ENCODE results near the gene BANP.
"Not testable (repeated sequence)": the region's sequence is repeated elsewhere in the genome, so short reads cannot be mapped to it uniquely, and the experiment has no call there.

Gene BANP

DNA sequence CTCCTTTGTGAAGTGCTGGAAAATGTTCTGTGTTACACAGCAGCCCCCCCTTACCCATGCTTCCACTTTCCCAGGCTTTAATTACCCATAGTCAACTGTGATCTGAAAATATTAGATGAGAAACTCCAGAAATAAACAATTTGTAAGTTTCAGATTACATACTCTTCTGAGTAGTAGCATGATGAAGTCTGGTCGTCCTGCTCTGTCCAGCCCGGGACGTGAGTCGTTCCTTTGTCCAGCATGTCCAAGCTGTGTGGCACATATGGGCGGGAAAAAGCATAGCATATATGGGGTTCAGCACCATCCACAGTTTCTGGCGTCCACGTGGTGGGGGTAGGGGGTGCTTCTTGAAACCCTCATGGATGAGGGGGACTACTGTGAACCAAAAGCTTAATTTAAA is 83.5 kb downstream of the BANP start:
- no peak for FAIRE-seq

DNA sequence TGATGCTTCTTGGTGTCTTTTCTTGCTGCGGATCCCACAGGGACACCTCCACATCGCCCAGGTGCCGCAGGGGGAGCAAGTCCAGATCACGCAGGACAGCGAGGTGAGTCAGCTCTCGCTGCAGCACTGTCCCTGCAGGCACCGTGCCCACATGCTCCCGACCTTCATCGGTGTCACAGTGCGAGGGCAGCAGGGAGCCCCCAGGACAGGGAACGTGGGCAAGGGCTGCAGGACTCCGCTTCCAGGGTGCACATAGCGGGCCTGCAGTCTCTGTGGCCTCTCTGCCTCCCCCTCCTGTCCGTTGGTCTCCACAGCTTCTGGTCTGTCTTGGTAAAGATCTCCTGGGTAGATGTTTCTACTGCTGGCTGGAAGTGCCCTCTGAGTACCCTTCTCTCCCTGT is 84.1 kb downstream of the BANP start:
- FAIRE-seq = no peak

DNA sequence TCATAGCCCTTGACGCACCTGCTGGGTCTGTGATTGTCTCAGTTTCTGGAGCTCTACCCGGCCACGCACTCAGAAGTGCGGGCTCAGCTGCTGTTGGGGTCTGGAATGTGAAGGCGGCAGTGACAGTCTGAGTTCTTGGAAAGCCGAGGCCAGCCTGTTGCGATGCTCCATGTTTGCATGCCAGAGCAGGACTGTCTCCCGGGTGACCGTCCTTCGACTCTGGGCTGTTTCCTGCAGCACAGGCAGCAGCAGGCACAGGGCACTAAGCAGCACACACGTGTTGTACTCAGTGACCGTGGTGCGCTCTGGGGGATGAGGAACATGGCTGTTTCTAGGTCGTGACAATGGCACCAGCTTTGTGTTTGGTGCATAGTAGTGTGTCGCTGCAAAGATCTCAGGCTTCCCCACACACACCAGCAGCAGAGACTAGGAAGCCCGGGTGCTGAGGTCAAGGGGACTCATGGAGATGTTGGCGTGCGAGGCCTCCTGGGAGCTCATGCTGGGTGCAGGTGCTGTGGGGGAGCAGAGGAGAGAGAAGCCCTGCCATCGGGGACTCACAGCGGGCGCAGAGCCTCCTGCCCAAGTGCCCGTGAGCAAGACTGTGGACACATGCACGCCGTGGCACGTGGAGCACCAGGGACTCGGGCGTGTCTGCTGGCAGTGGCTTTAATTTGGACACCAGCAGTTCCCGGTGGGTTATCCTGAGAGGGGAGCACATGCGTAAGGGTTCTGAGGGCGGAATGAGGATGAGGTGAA is 84.8 kb downstream of the BANP start:
- not testable (repeated sequence) for FAIRE-seq

DNA sequence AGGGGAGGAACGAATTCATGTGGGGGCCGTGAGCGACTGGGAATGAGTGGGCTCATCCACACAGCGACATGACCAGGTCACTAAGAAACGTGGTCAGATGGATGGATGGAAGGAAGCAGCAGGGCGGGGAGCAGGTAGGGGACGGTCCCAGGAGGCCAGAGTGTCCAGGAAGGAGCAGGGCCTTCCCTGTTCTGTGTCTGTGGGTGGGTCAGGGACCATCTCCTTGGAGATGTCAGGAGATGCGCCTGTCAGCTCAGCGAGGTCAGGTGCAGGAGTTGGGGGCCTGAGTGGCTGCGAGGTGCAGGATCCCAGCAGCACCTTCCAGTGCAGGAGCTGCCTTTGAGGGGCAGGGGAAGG is 85.4 kb downstream of the BANP start:
- not testable (repeated sequence) for FAIRE-seq

DNA sequence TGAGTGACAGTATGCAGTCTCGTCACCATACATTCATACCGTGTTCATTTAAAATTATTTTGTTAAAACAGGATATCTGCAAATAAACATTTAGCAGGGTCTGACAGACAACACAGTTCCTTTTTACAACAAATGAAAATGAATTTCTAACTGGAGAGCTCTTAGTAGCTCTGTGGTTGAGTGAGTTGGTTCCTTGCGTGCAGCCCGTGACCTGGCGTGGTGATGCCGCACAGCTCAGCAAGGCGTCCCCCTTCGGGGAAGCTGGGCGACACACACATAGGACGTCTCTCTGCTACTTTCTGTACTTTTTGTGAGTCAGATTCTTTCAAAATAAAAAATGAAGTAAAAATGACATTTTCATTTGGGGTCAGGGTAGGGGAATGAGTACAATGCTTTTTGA is 86.1 kb downstream of the BANP start:
- not testable (repeated sequence) for FAIRE-seq

DNA sequence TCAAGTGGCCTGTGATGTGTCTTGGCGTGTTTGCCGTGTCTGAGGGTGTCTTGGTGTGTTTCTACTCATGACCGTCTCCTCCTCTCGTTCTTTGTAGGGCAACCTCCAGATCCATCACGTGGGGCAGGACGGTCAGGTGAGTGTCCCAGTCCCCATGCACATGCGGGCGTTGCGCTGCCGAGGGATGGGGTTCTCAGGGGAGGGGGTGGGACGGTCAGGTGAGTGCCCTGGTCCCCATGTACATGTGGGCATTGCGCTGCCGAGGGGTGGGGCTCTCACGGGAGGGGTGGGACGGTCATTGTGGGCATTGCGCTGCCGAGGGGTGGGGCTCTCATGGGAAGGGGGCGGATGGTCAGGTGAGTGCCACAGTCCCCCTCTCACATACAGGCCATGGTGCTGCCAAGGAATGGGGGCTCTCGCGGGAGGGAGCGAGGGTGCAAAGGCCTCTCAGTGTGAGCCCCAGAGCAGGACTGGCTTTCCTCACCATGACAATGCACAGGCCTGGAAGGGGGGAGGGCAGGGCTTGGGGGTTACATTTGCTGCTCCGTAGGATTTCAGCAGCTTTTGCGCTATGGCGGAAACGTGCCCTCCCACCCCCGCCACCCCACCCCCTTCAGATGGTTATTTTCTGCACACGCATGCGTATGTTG is 86.8 kb downstream of the BANP start:
- not testable (repeated sequence) for FAIRE-seq

DNA sequence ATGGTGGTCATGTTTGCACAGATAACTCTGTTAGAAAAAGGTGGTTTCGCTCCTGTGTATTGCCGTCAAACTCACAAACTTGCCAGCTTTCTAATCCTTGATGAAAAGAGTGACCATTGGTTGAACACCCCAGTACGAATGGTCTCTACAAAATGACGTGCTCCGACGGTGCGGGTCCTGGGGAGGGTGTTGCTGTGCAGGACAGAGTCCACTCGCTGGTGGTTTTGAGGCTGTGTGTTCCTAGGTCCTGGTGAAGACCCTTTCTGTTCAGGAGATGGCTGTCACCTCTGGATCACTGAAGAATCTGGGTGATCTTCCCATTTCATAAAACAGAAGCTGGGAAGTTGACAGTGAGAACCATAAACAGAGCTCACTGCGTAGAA is 87.3 kb downstream of the BANP start:
- not testable (repeated sequence) for FAIRE-seq

DNA sequence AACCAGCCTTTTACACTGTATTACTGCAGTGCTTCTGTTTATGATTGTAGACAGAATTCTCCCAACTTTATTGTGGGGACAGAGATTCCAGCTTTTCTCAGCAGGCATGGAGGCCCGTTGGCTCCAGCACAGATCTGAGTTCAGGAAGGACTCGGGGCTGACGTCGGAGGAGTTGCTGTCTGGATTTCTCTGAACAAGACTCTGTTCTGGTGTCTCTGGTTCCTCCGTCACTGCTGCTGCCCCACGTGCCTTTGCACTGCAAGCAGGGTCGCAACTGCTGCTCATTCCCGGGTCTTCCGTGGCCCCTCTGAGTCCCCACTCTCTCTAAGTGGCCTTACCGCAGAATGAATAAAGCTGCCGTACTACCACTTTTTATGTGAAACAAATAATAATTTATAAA is 88.4 kb downstream of the BANP start:
- no peak for FAIRE-seq

DNA sequence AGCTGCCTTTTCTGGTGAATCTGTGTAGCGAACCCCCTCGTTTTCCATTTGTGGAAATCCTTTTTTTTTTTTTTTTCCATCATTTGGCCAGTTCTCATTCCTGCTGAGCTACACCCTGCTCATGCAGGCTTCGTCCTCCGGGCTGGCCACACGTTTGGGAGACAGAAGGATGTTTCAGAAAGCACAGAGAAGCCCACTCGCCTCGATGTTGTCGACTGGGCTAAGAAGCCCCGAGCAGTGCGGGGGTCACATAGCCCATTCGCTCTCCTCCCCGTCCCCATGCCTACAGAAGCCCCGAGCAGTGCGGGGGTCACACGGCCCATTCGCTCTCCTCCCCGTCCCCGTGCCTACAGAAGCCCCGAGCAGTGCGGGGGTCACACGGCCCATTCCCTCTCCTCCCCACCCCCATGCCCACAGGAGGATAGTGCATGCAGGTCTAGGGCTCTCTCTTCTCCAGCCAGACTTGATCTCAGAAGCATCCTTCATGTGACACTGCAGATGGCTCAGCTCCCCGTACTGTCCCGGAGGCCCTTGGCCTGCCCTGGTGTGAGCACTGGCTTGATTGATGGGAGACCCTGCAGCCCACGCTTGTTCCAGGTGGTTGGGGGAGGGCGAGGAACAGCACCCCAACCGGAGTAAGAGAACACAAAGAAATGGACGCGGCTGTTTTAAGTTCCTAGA is 89.1 kb downstream of the BANP start:
- FAIRE-seq = not testable (repeated sequence)

DNA sequence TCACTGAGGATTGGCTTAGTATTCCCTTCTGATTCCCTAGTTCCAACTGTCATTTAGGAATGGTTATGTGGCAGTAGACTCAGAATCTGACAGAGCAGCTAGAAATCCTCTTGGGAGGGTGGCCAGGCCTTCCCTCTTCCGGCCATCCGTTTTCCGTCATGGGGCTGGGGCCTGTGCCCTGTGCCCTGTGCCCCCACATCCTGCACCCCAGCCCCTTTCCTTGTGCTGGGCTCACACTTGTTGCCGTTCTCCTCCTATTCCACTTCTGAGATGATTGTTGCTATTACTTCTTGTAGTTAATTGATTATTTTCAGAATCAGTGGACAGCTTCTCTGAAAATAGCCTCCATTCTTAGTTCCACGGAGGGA is 89.6 kb downstream of the BANP start:
- FAIRE-seq = not testable (repeated sequence)

DNA sequence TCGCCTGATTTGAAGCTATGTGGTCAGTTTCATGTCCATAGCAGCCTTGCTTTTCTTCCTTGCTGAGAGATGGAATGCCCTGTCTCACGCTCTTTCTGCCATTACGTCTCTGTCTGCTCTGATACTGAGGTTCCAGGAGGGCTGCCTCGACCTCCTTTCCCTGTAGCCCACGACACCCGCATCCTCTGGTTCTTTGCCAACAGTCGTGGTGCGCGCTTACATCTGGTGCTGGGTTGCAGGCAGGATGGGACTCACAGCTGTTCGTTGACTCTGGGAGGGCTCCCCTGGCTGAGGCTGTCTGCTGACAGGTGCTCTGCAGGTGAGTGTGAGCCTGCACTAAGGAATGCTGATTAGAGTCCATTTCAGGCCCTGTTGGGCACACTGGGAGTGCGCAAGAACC is 90.3 kb downstream of the BANP start:
- not testable (repeated sequence) for FAIRE-seq

DNA sequence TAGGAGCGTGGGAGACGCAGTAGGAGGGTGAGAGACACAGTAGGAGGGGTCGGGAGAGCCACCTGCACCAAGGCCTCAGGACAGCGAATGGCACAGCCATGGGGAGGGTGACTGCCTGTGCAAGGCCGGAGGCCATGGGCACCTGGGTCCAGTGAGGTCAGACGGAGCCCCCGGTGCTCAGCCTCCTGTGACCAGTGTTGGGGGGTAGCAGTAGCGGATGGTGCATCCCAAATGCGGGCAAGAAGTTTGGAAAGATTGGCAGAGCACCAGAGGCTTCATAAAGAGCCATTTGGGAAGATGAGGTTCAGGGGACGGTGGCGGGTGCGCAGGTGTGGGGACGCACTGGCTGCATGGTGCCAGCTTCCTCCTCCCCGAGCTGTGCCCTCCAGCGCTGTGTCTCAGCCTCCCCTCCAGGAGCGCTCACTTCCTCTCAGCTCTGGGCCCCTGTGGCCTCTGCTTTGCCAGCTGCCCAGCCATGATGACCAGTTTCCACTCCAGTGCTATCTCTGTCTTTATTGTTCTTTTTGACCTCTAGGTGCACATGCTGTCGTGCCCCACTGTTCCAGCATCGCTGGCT is 90.8 kb downstream of the BANP start:
- not testable (repeated sequence) for FAIRE-seq

DNA sequence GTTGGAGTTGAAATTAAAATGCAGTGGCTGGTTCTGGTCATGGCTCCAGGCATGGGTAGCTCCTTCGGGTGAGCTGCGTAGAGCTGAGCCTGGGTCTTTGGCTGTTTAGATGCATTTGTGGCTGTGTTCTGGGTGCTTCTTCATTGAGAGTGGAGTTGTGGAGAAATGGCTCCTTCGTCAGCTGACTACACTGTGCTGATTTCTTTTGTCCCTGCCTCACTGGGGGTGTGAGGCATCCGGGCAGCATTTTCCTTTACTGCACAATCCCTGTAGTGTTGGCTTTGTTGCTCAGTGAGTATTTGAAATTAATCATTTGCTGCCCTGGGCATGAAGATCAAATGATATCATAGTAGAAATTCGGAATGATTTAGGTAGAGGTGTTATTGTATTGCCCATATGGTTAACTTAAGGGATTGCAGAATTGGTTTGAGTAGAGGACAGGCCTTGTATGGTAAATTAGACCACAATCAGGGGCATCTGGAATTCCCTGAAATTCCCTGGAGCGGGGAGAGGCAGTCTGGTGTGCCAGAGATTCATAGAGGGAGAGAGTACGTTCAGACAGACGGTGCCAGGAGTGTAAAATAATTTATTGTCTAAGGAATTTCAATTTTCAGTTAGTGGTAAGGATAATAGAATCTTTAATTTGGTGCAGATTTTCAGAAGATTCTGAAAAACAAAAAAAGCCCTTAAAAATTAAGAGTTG is 92.1 kb downstream of the BANP start:
- not testable (repeated sequence) for FAIRE-seq

DNA sequence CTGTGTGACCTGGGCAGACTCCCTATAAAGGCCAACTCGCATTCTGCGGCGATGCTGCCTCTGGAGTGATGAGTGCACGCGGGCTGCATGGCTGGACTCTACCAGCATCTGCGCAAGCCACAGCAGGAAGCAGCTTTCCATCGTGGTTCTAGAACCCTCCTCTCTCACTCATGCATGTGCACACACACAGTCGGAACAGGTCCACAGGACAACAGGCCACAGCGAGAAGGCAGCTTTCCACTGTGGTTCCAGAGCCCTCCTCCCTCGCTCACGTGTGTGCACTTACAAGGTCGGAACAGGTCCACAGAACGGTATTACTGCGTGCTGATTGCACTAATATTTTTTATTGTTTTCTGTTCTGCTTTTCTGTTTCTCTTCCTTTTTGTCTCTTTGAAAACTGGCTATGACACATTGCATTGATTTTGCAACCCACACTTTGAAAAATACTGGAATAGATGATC is 92.9 kb downstream of the BANP start:
- FAIRE-seq = not testable (repeated sequence)

DNA sequence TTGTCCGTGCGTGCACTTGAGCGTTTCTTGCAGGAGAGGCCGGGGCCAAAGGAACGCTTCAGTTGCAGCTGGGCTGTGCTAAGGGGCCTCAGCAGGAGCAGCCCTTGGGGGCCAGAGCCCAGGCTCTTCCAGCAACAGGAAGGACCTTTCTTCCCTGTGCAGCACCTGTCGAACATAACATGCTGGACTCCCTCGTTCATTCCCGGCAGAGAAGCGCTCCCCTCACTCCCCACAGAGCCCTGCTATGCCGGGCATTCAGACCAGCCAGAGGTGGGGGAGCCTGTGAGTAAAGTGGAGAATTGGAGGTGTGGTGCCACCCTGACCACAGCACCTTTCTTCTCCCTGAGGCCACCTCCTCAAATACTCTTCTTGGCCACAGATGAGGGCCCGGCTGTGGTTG is 94.1 kb downstream of the BANP start:
- FAIRE-seq = not testable (repeated sequence)

DNA sequence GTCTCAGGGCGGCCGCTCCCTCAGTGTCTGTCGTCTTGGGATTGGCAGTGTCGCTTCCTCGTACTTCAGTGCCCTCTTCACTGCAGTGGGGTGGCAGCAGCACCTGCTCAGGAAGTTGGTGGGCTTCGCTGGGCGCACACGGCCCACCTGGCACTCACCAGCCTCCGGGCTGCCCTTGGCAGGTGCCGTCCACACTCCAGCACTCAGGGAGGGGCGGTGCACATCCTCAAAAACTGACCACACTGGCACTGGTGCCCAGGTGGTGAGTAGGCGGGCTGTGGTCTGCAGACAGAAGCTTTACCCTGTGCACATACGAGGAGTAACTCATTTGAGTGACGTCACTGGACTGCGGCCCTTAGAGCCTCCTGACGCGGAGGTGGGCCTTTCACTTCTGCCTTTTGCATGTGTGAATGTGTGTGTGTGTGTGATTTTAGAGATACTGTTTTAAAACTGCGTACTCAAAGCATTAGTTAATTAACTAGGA is 94.6 kb downstream of the BANP start:
- FAIRE-seq = no peak

DNA sequence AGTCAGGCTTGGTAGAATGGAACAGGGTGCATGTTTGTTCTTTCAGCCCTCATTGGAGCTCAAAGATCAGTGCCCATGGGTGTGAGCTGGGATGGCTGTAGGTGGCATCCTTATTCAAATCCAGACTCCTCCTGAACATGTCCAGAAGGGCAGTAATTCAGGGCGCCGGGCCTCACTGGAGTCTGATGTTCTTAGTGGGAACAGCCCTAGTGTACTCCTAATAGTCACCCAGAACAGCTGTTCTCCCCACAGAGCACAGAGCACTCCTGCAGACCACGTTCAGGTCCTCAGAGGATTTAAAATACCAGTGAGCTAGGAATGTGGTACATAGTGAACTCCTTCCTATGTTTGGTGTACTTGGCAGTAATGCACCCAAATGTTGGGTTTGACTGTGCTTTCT is 96.2 kb downstream of the BANP start:
- no peak for FAIRE-seq

DNA sequence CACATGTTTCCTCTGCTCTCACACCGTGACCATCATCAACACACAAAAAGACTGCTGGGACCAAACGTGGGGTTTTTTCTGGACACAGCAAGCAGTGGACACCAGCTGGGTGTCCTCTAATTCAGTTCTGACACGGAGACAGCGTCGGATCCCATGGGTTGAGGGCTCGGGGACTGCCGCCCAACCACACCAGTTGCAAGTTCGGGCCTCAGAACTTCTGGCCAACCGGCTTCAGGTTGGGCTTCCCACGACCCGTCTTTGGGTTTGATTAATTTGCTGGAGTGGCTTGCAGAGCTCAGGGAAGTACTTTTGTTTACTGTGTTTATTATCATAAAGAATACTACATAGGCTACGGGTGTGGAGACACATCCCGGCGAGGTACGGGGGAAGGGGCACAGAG is 97.8 kb downstream of the BANP start:
- FAIRE-seq = no peak

DNA sequence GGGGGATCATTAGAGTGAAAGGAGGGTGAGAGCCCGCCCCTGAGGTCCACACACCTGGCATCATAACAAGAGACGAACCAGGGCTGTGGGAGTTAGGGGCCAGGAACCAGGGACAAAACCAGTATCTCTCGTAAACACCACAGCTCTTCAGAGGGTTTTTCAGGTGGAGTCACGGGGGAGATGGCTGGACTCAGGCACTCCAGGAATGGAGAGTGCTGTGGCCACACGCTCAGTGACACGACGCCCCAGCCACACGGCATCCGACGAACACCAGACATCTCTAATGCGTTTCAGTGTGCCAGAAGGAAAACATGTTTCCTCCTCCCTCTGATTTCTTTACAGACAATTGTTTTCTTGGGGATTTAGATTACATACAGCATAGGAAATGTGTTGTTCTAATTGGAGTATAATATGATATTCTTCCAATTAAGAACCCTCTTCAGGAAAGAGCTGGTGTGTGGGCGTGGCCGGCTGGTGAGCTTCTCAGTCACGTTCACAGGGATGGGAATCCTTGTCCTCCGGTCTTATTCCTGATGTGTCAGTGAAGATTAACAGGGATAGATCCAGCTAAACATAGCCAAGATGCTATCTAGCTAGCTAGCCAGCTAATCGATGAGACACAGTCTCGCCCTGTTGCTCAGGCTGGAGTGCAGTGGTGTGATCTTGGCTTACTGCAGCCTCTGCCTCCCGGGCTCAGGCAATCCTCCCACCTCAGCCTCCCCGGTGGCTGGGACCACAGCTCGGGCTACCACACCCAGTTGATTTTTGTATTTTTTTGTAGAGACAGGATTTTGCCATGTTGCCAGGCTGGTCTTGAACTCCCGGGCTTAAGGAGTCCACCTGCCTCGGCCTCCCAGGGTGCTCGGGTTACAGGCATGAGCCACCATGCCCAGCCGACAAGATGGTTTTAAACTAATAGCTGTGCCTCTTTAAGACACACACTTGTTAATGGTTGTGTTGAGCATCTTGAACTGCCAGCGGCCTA is 98.6 kb downstream of the BANP start:
- FAIRE-seq = no peak

DNA sequence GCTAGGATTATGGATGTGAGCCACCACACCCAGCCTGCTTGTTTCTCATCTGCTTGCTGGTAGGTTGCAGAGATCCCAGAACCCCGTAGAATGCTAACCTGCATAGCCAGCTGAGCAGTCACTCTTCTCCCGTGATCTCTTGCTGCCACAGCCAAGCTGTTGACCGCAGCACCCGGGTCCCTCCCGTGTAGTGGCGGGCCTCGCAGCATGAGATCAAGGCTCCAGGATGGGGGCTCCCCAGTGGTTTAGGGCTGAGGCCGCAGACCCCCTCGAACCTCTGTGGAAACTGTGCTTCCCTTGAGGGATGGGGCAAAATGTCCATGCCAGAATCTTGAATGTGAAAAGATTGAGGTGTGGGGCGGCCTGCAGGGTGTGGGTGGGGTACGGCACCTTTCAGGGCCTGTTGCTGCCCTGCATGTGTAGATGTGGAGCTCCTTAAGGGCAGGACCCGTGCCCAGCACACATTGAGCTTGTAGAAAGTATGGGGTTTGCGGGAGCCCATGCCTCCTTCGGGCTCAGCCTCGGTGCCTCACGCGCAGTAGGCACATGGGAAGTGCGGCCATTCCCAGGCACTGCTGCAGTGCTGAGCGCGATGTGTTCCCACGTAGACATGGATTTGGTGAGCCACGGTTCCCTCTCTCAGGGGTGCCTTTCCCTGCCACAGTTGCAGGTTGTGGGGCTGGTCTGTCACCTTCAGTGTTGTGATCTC is 99.9 kb downstream of the BANP start:
- FAIRE-seq = no peak

DNA sequence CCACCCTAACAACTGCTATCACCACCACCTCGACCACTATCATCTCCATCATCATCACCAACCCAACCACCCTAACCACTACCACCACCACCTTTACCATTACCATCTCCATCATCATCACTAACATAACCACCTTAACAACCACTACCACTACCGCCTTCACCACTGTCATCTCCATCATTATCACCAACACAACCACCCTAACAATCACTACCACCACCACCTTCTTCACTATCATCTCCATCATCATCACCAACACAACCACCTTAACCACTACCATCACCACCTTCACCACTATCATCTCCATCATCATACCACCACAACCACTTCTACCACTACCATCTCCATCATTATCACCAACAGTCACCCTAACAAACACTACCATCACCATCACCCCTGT is 101.4 kb downstream of the BANP start:
- no peak for FAIRE-seq

Measured in G401.6 (cell line).